Measurements from ENCODE around the gene SHROOM2.
"Not testable (repeated sequence)": the region's sequence is repeated elsewhere in the genome, so short reads cannot be mapped to it uniquely, and the experiment has no call there.

The SHROOM2 gene

DNA sequence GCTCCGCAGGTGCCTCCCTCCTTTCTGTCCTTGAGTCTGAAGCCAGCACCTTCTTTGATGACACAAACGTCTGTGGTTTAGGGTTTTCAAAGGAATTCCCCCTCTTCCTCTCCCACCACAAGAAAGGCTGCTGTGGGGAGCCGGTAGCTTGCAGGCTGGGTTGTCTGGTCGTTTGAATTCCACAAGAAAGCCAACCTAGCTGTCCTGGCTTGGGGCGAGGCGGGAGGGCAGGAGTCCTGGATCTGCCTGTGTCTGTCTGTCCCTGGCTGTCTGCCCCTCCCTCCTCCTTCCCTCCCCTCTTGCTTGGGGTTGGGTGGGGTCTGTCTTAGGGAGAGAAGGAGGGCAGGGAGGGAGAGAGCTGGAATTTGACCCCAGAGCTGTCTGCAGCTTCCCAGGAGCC is 56.3 kb downstream of the SHROOM2 start:
- DNase-seq, result no peak

GRCh38 chrX:9844936-9845577 is 58.8 kb downstream of the SHROOM2 start:
- DNase-seq, result no peak

DNA sequence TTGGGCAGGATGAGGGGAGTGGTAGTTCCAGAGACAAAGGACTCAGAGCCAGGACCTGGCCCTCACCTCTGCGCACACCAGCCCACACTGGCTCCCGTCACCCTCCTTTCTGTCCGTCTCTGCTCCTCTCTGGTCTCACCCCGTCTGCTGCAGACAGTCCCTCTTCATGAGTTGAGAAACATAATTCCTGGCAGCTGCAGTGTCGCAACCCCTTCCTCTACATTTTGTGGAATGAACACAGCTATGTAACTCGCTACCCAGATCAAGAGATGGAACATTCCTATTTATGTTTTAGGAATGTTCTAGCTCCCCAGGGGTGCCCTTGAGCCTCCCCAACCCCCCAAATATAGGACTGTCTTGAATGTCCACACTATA is 59.3 kb downstream of the SHROOM2 start:
- DNase-seq, result no peak

DNA sequence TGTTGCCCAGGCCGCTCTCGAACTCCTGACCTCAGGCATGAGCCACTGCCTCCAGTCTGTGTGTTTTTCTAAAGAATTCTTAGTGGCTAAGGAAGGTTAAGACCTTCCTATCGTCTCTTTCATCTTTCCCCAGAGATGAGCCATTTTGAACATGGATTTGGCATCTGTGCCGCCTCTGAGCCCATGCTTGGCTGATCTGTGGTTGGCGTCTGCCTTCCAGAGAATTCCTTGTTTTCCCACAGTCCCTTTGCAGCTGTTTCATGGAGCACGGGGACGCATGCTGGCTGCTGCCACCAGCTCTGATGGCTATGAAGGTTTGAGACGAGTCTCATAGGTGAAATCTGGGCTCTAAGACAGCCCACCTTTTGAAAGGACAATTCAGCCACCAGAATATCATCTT is 60.4 kb downstream of the SHROOM2 start:
- DNase-seq, result no peak

DNA sequence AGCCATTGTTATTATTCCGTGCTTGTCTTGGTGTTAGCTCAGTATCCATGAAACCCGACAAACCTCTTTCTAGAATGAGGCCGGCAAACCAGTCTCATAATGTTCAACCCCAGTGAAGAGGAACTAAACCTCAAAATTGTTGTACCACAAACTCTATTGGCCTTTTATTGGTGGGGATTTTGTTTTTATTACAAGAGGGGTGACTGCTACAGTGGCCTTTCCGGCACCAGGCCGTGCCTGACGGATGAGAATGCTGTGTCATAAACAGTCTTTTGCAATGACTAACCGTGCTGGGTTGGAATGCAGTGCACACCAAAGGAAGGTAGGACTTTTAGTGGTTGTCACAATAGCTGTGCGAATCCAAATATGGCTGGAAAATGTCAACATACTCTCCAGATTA is 60.8 kb downstream of the SHROOM2 start:
- no peak for DNase-seq

DNA sequence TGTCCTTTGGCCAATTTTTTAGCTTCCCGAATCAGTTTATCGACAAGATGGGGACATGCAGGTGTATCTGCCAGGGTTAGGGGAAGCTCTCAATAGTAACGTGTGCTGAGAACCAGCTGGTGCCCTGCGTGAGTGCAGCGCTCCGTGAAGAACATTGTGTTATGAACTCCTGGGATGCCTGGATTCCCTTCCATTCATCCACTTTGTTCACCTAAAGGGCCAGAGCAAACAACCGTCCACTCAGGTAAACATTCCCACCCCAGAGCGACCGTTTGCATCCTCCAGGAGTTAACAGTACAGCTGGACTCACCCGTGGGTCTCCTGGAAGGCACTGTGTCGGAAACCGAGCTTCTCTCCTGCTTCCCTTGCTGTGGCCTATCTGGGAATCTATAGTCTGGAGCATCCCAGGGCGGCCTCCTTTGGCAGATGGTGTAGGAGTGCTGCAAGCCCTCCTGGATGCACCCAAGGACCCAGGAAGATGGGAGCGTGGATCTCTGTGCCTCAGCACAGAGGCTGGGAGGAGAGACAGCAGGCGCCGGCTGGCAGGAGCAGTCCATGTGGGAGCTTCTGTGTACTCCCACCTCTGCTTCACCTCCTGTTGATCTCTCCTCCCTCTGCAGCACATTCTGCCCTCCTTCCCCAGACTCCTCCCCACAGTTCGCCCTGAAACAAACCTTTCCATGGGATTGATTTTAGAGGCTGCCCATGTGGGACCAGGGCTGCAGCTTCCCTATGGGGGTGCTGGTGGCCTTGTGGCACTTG is 62.7 kb downstream of the SHROOM2 start:
- DNase-seq, result peak in 1 of 2 experiments; percentile 37

GRCh38 chrX:9851890-9852289 is 65.7 kb downstream of the SHROOM2 start:
- no peak for DNase-seq

- DNase-seq, result no peak
Measured at GRCh38 chrX:9853307-9853706, 67.1 kb downstream of the SHROOM2 start.

- no peak for DNase-seq
Measured at GRCh38 chrX:9855561-9856283, 69.5 kb downstream of the SHROOM2 start.

DNA sequence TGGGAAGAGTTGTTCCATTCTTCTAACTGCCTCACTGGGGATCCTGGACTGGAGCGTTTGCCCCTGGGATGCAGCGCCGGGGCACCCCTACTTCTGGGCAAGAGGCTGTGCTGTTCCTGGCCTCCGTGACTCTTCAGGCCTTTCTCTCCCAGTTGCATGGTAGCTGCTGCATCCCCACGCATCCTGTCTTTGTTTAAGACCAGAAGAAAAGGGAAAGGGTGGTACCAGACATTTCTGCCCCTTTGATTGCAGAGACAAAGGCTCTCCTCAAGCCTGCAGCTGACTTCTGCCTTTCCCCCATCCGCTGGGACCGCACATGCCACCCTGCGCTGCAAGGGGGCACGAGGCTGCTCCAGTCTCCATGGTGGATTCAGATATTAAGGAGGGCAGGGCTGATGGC is 70.4 kb downstream of the SHROOM2 start:
- no peak for DNase-seq

DNA sequence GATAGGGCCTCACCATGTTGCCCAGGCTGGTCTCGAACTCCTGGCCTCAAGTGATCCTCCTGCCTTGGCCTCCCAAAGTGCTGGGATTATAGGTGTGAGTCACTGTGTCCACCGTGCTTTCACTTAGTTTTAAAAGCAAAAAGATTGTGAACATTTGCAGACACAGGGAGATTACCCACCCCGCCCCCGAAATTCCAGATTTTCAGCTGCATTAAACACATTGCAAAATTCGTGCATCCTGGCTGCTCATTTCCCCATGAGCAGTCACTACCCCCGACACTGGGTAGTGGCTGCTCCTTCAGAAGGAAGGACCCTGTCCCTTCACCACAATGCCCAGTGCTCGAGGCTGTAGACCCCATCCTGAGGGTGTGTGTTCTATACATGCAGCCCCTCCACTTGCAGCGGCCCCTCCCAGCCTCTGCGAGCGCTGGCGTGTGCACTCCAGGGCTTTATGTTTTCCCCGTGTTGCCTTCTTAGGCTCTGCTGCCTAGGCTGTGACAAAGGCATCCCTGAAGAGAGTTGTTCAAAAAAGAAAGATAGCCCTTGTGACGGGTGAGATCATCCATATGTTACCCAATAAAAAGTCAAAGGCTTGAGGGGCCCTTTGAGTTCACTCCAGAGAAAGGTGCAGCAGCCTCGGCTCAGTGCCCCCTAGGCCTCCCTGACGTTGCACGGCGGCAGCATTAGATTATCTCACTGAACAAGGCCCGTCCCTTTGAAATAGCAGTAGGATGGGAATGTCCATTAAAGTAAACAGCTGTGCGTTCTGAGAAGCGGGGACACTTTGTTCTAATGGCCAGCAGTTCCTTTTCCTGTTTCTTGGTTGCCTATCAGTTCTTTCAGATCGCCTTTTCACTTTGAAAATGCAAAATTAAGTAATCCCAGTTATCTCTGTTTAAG is 71.6 kb downstream of the SHROOM2 start:
- no peak for DNase-seq

- not testable (repeated sequence) for DNase-seq
Measured at GRCh38 chrX:9858684-9859083, 72.5 kb downstream of the SHROOM2 start.

GRCh38 chrX:9859711-9860555 is 73.7 kb downstream of the SHROOM2 start:
- DNase-seq, result peak; percentile 61 to 62

- DNase-seq, result no peak
Measured at GRCh38 chrX:9860826-9861225, 74.6 kb downstream of the SHROOM2 start.

GRCh38 chrX:9861711-9862110 is 75.5 kb downstream of the SHROOM2 start:
- no peak for DNase-seq

DNA sequence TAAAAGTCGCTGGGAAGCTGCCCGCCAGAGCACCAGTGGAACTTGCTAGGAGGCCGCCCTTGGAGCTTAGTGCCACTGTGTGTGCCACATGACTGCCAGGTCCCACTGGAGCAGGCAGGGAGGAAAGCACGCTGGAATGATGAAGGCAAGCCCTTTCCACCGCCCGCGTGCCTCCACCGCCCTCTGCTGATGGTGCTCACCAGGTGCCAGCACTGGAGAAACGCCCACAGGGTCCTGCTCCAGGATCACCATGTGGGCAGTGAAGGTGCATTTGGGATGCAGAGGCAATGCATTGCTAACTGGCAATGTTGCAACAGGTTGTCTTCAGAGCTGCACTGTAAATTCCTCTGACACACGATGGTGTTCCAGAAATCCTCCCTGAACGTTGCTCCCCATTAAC is 76.3 kb downstream of the SHROOM2 start:
- peak in 1 of 2 experiments; percentile 7 for DNase-seq

DNA sequence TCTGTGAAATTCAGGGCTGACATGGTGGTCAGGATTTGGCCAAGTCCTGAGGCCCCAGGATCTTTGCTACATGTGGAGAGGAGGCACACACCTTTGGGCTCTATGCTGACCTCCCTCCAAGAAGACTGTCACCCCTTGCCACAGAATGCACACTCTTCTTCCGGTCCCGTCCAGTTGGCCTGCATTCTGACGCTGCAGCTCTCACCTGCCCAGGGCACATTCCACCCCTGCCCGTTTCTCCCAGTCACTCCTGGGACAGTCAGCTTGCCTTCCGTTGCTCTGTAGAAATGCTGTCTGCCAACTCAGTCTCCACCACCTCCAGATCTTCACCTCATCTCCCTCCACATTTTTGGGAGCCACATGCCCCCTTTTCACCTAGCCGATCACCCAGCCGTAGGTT is 76.7 kb downstream of the SHROOM2 start:
- no peak for DNase-seq

DNA sequence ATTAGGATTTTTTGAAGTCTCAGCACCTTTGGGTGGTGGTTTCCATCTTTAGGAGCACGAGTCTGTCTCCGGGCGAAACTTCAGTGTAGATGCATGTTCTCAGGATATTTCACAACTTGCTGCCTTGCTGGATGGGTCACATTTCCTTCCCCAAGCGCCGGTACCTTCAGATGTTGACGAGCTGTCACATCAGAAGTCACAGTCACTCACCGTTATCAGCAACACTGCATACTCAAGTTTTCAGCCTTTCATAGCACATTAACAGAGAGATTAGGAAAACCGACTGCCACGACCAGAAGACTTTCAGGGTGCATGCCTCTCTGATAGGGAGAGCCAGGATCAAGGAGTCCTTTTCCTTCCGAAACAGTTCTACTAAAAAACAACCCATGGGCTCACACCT is 77.8 kb downstream of the SHROOM2 start:
- no peak for DNase-seq

DNA sequence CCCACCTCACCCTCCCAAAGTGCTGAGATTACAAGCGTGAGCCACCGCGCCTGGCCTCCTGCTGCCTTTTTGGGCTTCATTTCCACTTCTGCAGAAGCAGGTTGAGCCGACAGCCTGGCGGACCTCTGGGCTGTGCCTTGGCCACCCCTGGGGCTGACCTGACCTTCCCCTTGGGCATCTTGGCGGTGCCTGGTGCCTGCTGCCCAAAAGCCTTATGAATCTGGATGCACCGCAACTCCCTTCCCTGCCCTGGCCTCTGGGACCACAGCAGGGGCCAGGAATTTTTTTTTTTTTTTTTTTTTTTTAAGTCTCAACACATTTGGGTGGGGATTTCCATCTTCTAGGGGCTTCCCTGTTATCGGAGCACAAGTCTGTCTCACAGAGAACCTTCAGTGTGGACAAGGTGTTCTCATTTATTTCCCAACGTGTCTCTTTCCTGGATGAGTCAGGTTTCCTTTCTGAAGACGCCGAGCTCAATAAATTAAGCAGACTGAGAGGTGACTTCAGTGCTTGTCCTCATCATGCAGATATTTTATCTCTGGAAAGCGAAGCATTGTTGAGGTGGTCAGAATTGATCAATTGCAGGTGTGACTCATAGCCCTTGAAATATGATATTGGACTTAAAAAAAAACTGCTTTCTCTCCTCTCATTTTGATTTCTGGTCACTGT is 79.7 kb downstream of the SHROOM2 start:
- DNase-seq, result no peak

GRCh38 chrX:9866633-9867032 is 80.4 kb downstream of the SHROOM2 start:
- DNase-seq, result no peak

DNA sequence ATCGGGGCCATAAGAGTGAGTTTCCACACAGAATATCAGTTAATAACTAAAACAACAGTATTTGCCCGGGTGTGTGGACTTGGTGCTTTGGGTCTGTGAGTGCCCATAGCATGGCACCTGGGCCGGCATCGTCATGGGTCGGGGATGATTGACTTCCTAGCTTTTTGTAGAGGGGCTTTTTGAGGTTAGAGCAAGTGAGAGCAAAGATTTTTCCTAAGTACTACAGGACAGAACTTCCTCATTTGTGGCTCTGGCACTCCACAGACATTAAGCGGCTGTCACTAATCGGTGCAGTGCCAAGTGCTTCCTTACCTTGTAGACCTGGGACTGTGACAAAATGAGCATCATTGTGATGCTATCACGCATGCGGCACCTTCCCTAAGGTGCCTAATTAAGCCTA is 81.0 kb downstream of the SHROOM2 start:
- DNase-seq, result no peak

Data from NCI-H526 (cell line).